IPS-15b (cell line): ENCODE measurements around the gene URGCP.
"Not testable (repeated sequence)": the region's sequence is repeated elsewhere in the genome, so short reads cannot be mapped to it uniquely, and the experiment has no call there.

Experiments
- H3K27me3 ChIP-seq: one replicate; pipeline ENCODE4 v1.6.1; 2013; ENCODE audit warnings: low read length; ENCODE audit not compliant: control insufficient read depth, insufficient read depth
- H3K36me3 ChIP-seq: one replicate; pipeline ENCODE4 v1.6.1; 2013; ENCODE audit warnings: low read length; ENCODE audit not compliant: control insufficient read depth, insufficient read depth
- H3K4me1 ChIP-seq: one replicate; pipeline ENCODE4 v1.6.1; 2013; ENCODE audit warnings: mild to moderate bottlenecking, low read length; ENCODE audit not compliant: control insufficient read depth, insufficient read depth
- H3K4me3 ChIP-seq: one replicate; pipeline ENCODE4 v1.5.1; 2013; ENCODE audit warnings: low read depth, low read length
- H3K9ac ChIP-seq: one replicate; pipeline ENCODE4 v1.6.1; 2013; ENCODE audit warnings: low read depth, mild to moderate bottlenecking, low read length
- H3K9me3 ChIP-seq: one replicate; pipeline ENCODE4 v1.6.1; 2013; ENCODE audit warnings: mild to moderate bottlenecking, low read length; ENCODE audit not compliant: control insufficient read depth, insufficient read depth

URGCP gene

DNA sequence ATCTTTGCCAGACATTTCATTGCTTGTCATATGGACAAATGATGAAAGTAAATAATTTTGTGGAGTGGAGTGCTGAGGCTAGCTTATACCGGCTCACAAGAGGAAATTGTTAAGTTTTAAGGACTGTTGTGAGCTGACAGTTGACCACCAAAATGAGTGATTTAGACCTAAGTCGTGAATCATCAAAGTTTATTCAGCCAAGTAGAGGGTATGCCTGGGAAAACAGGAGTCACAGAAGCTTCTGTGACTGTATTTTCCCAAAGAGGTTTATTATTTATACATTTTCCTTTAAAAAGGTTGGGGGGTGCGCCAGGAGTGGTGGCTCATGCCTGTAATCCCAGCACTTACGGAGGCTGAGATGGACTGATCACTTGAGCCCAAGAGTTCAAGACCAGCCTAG is 58.9 kb downstream of the URGCP start:
- no peak overlapping the region for H3K4me3 ChIP-seq
- no peaks in the 10 kb centered on the region for H3K36me3 ChIP-seq
- no peaks in the 10 kb centered on the region for H3K27me3 ChIP-seq
- H3K4me1 ChIP-seq, result no peaks in the 10 kb centered on the region
- no peak overlapping the region for H3K9ac ChIP-seq
- H3K9me3 ChIP-seq, result no peaks in the 10 kb centered on the region

DNA sequence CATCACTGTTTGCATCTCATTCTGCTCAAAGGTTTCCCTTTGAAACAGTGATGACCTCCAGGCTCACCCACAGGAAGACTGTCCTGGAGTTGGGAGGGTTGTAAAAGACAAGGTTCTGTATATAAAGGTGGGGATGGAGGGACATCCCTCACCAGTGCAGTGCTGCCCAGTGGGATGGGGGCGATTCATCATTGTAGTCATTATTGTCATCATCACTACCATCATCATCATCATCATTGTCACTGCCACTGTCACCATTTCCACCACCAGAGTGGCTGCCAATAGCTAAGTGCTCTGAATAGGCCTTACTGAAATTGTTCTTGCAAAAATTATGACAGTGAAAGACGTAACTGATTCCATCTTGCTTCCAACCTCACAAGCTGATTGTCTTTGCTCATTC is 61.7 kb downstream of the URGCP start:
- Histone ChIP-seq H3K9me3 (no peaks in the 10 kb centered on the region), H3K4me3 (no peak overlapping the region), H3K36me3 (no peaks in the 10 kb centered on the region), H3K27me3 (no peaks in the 10 kb centered on the region), H3K9ac (no peak overlapping the region), H3K4me1 (no peaks in the 10 kb centered on the region)

DNA sequence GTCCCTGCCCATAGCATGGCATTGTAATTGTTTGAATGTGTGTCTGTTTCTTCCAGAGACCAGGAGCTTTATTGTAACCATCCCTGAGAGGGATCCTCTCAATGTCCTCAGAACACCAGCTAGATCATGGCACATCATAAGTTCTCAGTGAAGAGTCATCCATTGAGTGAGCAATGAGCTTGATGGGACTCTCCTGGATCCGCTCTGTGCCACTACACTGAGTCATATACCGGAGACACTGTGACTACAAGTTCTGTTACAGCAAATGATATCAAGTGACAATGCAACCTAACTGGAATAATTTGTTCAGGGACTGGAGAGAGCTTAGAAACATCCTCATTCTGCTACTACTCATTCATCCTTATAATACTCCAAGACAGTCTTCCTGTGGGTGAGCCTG is 62.1 kb downstream of the URGCP start:
- H3K9ac ChIP-seq, result no peak overlapping the region
- H3K4me3 ChIP-seq, result no peak overlapping the region
- H3K4me1 ChIP-seq, result no peaks in the 10 kb centered on the region
- no peaks in the 10 kb centered on the region for H3K27me3 ChIP-seq
- no peaks in the 10 kb centered on the region for H3K36me3 ChIP-seq
- H3K9me3 ChIP-seq, result no peaks in the 10 kb centered on the region

DNA sequence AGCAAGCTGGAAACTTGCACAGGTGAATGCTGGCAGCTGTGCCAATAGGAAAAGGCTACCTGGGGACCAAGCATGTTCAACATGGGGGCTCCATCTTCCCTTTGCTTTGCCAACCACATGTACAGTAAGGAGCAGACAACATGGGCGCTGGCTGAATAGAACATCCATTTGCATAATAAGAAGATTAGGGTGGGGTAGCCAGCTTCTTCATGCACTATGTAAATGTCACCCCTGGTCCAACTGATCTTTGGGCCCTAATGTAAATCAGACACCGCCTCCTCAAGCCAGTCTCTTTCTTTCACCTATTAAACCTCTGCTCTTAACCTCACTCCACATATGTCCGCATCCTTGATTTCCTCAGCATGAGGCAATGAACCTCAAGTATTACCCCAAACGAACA is 63.1 kb downstream of the URGCP start:
- H3K9ac ChIP-seq, result no peak overlapping the region
- no peaks in the 10 kb centered on the region for H3K27me3 ChIP-seq
- H3K36me3 ChIP-seq, result no peaks in the 10 kb centered on the region
- no peak overlapping the region for H3K4me3 ChIP-seq
- no peaks in the 10 kb centered on the region for H3K4me1 ChIP-seq
- H3K9me3 ChIP-seq, result no peaks in the 10 kb centered on the region

DNA sequence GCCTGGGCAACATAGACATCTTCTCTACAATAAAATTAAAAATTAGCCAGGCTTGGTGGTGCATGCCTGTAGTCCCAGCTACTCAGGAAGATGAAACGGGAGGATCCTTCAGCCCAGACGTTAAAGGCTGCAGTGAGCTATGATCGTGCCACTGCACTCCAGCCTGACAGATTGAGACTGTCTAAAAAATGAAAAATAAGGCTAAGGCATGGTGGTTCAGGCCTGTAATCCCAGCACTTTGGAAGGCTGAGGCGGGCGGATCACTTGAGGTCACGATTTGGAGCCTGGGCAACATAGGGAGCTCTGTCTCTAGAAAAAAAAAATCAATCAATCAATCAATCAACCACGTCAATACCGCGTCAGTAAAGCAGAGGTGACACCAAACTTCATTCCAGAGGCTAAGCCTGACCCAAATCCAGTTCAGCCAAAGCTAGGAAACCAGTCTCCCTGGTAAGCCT is 68.2 kb downstream of the URGCP start:
- Histone ChIP-seq H3K4me3 (no peak overlapping the region), H3K27me3 (no peaks in the 10 kb centered on the region), H3K4me1 (no peaks in the 10 kb centered on the region), H3K36me3 (no peaks in the 10 kb centered on the region), H3K9me3 (no peaks in the 10 kb centered on the region), H3K9ac (no peak overlapping the region)

DNA sequence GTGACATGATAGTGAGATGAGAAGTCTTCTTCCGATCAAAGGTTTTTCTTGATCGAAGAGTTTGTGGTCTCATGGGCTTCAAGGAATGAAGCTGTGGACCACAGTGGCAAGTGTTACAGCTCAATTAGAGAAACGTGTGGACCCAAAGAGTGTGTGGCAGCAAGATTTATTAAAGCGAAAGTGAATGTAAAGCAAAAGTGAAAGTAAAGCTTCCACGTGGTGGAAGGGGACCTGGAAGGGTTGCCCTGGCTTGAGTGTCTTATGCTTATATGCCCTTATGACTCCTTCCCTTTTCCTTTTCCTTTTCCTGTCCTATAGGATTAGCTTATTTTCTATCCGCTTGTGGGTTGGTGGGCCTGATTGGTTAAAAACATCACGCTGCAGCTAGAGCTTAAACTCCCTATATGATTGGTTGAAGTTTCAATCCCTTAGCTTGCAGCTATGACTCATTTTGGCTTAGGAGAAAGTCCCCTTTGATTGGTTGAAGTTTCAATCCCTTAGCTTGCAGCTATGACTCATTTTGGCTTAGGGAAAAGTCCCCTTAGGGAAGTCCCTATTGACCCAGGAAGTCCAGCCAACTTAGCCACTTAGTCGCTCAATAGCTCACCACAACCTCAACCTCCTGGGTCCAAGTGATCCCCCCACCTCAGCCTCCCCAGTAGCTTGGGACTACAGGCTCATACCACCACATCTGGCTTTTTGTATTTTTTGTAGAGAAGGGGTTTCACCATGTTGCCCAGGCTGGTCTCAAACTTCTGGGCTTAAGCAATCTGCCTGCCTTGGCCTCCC is 71.7 kb downstream of the URGCP start:
- Histone ChIP-seq H3K4me1 (no peaks in the 10 kb centered on the region), H3K36me3 (no peaks in the 10 kb centered on the region), H3K27me3 (no peaks in the 10 kb centered on the region), H3K9ac (no peak overlapping the region), H3K4me3 (no peak overlapping the region), H3K9me3 (peaks cover 2% of the 10 kb centered on the region)

DNA sequence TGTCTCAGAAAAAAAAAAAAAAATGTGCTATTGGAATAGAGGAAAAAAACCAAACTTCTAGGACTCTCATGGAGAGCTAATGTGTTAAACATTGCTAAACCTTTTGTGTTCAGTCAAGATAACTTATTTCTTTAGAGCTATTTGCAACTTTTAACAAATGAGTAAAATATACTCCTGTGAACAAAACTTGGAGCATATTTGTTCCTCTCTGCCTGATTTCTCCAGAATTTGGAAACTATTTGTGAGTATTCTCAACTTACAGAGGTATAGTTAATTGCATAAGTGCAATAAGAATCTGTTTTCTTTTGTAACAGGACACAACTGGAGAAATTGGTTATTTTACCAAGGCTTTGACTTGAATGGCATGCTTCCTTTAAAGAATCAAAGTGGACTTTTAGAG is 75.5 kb downstream of the URGCP start:
- not testable (repeated sequence) for H3K4me3 ChIP-seq, H3K9me3 ChIP-seq, H3K9ac ChIP-seq, H3K36me3 ChIP-seq, H3K27me3 ChIP-seq
- peaks cover 15% of the 10 kb centered on the region for H3K4me1 ChIP-seq
